HG03354 (cell line): ENCODE results near the gene NCBP3.

Source experiments
- ATAC-seq: cut with Tn5 transposase; IDR thresholded peaks from one replicate; pipeline ENCODE4 v1.9.1; 2021; ENCODE audit warnings: mild to moderate bottlenecking; ENCODE audit not compliant: unreplicated experiment, poor library complexity, severe bottlenecking

The NCBP3 gene

GRCh38 chr17:3845621-3846436 is at the start of gene NCBP3:
Gene NCBP3 (minus strand): TSS chr17:3846246. CDS start chr17:3846223, 23 bp downstream.
- ATAC-seq: peak; percentile 94

GRCh38 chr17:3895354-3895753 is 49.3 kb upstream of the NCBP3 start:
- no peak for ATAC-seq

DNA sequence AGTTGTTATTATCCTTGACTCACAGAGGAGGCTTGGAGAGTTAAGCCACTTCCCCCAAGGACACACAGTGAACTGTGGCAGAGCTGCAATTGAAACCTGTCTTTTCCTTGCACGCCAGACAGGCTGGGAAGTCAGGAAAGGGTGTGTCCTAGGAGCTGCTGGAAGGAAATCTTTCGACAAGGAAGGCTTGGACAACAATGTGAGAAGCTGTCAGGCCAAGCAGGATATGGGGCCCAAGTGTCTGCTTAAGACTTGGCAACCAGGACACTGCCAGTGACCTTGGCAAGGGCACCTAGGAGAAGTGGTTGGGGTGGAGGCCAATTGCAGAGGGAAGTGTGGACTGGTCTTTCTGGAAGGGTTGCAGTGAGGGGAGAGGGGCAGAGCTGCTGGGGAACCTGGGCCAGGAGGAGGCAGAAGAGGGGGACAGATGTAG is 48.9 kb upstream of the NCBP3 start:
- ATAC-seq: no peak

DNA sequence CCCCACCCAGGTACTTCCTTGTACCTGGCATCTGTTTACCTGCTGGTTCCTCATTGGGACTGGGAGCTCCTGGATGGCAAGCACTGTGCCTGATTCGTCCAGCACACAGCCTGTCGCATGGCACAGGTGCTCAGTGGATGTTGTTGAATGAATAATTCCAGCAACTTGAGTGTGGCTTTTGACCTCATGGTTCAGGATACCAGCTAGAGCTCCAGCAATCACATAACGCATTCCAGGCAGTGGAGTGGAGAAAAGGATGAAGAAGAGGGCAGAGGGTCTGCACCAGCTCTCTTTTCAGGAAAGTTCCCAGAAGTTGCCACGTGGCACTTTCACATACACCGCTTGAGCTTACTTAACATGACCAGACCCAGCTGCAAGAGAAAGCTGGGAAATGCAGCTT is 48.1 kb upstream of the NCBP3 start:
- no peak for ATAC-seq

GRCh38 chr17:3893720-3894116 is 47.7 kb upstream of the NCBP3 start:
- ATAC-seq: no peak

DNA sequence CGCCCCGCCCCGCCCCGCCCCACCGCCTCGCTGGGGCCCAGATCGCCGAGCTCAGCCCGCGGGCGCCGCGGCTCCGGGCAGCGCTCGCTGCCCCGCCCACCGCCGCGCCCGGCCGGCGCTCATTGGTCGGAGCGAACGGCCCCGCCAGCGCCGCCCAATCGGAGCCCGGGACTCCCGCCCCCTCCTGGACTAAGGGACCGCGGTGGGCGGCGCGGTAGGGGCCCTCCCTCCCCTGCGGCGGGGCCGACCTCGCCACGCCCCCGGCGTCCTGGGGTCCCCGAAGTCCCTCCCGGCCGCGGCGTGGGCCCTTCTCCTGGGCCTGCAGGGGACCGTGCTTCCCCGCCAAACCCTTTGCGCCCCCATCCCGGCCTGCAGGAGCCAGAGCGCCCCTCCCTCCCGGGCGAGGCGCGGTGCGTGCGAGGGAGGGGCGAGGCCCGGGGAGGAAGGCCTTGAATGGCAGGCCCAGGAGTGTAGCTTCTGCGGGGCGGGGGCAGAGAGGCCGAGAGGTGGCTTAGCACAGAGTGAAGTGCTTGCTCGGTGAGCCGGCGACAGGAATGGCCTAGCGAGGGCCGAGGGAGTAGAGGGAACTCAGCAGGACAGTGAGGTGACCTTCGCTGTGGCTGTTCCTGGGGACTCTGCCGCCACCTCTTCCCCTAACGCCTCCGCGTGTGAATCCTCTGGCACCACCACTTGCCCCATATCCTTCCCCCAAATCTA is 47.1 kb upstream of the NCBP3 start, which contains the start of gene CAMKK1:
Gene CAMKK1 (minus strand): TSS at position 51 of the 717 bp plus-strand sequence. CDS start 7,366 bp downstream, outside the sequence.
- ATAC-seq: peak; percentile 87

- ATAC-seq: peak; percentile 20
These were observed 46.3 kb upstream of the NCBP3 start for GRCh38 chr17:3892095-3892998.

DNA sequence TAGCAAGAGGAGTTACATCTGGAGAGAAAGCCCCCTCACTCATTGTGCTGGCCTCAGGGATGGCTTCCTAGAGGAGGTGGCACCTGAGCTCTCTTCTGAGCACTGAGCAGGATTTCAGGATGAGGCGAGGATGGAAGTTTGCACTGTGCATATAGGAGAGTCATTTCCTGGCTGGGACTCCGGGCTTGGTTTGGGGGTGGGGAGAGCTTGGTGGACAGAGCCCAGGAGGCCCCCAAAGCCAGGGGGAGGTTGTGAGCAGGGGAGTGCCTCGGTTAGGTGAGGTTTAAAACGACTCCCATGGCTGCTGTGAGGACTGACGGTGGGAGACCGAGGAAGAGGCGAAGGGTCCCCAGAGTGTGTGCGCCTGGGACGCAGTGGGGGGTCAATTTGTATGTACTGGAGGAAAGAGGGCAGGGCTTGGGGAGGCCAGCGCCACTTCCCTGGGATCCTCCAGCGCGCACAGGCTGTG is 45.6 kb upstream of the NCBP3 start:
- no peak for ATAC-seq

DNA sequence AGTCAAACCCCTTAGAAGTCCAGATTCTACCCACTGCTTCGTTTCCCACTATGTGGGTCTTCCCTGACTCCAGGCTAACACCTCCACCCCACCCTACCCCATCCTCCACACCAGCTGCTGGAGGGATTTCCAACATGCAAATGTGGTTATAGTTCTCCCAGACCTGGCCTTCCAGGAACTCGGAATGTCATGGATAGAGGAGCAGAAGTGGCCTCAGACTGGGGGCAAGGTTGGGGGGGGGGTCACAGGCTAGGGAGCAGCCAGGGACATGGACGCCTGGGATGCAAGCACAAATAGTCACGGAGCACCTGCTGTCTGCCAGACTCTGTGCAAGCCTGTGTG is 44.8 kb upstream of the NCBP3 start:
- no peak for ATAC-seq

DNA sequence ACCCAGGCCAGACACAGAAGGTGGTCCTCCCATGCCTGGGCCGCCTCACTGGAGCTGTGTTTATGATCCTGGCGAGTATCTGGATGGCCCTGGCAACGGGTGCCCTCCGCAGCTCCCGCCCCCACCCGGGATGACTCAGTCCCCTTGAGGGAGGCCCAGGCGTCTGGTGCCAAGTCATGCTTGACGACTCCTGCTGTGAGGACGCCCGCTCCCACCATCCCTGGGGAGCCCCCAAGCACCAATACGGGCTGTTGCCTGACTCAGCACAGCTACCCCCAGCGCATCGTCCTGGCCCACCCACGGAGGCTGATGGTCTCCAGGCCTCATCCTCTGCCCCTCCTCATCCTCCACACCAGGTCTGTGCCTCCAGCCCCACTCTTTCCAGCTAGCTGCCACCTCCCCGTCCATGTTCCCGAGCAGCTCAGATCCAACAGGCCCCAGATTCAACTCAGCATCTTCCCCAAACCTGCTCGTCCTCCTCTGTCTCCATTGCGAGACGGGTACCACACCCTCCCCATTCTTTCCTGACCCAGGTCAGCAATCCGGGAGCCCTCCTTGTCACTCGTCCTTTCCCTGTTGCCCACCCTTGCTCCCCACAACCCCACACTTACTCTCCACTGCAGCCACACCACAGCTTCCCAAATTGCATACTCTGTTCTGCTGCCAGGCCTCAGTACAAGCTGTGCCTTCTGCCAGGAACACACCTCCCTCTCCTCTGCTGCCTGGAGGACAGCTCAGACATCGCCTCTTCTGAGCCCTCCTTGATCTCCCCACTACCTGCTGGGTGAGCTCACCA is 44.2 kb upstream of the NCBP3 start:
- no peak for ATAC-seq

- no peak for ATAC-seq
These were observed 43.4 kb upstream of the NCBP3 start for GRCh38 chr17:3889325-3890012.

- no peak for ATAC-seq
These were observed 42.5 kb upstream of the NCBP3 start for GRCh38 chr17:3888343-3889171.

GRCh38 chr17:3887804-3888203 is 41.8 kb upstream of the NCBP3 start:
- ATAC-seq: no peak

DNA sequence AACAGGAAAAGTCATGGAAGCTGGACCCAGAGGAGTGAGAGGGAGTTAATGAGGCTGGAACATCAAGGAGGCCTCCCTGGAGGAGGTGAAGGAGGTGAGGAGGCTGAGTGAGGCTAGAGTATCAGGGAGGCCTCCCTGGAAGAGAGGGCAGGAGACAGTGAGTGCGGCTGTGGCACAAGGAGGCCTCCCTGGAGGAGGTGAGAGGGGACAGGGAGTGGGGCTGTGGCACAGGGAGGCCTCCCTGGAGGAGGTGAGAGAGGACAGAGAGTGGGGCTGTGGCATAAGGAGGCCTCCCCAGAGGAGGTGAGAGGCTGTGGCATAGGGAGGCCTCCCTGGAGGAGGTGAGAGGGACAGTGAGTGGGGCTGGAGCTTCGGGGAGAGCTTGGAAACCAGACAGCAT is 41.3 kb upstream of the NCBP3 start:
- ATAC-seq: no peak

- no peak for ATAC-seq
These were observed 40.7 kb upstream of the NCBP3 start for GRCh38 chr17:3886776-3887175.

DNA sequence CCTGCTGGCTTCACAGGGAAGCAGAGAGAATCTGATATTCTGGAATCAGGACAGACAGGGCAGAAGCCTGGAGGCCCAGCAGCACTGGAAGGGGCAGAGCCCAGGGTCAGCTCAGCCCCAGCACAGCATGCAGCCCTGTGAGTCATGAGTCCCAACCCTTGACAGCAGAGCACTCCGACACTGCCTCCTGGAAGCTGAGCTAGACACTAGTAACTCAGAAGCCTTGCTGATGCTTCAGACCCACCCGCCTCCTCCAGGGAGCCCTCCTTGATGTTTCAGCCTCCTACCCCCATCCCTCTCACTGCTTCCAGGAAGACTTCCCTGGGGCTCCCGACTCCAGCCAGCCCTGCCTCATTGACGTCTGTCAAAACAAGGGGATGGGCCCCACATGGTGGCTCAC is 39.9 kb upstream of the NCBP3 start:
- no peak for ATAC-seq

- no peak for ATAC-seq
These were observed 39.2 kb upstream of the NCBP3 start for GRCh38 chr17:3885271-3885670.

GRCh38 chr17:3884188-3884587 is 38.1 kb upstream of the NCBP3 start:
- no peak for ATAC-seq
